CD14-positive monocyte (primary cell): ENCODE data around the gene SLC22A1. TPM values are rescaled to one million over a fixed set of nuclear protein-coding genes. Genes with fewer than 3 reads are reported as not detected.

Source experiments
- DNase-seq, 3 donors: peaks; one replicate each; pipeline ENCODE4 v3.0.0-alpha.2; 2011 to 2022
- H2AFZ ChIP-seq: 2 replicates; pipeline ENCODE4 v1.6.0; 2012; ENCODE audit warnings: mild to moderate bottlenecking, low read depth, low read length, inconsistent platforms; ENCODE audit not compliant: insufficient read depth, poor library complexity, severe bottlenecking
- H3K27ac ChIP-seq, 2 donors: 1 replicate in 1 of 2; 2 replicates in 1 of 2; pipeline ENCODE4 v1.5.1; 2012 to 2013; ENCODE audit warnings: low read length in 2 of 2, control low read depth in 1 of 2, inconsistent platforms in 1 of 2, low read depth in 1 of 2, mild to moderate bottlenecking in 1 of 2
- H3K27me3 ChIP-seq, 2 donors: one replicate each; pipeline versions ENCODE4 v1.6.0 to v1.6.1; 2011 to 2013; ENCODE audit warnings: low read length in 2 of 2; ENCODE audit not compliant: control insufficient read depth in 2 of 2, insufficient read depth in 2 of 2
- H3K36me3 ChIP-seq, 2 donors: replicated peaks in 1 of 2; 1 replicate in 1 of 2; 2 replicates in 1 of 2; pipeline versions ENCODE4 v1.5.1 to v1.6.1; 2012 to 2013; ENCODE audit warnings: low read length in 2 of 2, control low read depth in 1 of 2, inconsistent platforms in 1 of 2, mild to moderate bottlenecking in 1 of 2; ENCODE audit not compliant: insufficient read depth in 2 of 2, control insufficient read depth in 1 of 2
- H3K4me1 ChIP-seq, 2 donors: 1 replicate in 1 of 2; 2 replicates in 1 of 2; pipeline versions ENCODE4 v1.5.1 to v1.6.1; 2012 to 2013; ENCODE audit warnings: low read length in 2 of 2, control low read depth in 1 of 2, inconsistent platforms in 1 of 2, mild to moderate bottlenecking in 1 of 2, moderate library complexity in 1 of 2; ENCODE audit not compliant: insufficient read depth in 2 of 2, control insufficient read depth in 1 of 2
- H3K4me2 ChIP-seq: replicated peaks from 2 replicates; pipeline ENCODE3; 2012; ENCODE audit warnings: low read length, moderate library complexity, mild to moderate bottlenecking; ENCODE audit not compliant: poor library complexity, severe bottlenecking; ENCODE audit errors: extremely low read depth
- H3K4me3 ChIP-seq, 3 experiments: fragments of 200-600 bp in 1 of 3; sonication (generic) in 1 of 3; replicated peaks in 1 of 3; 1 replicate in 2 of 3; 2 replicates in 1 of 3; pipeline ENCODE4 v1.5.1; 2011 to 2013; ENCODE audit warnings: low read length in 3 of 3, mild to moderate bottlenecking in 3 of 3, control low read depth in 2 of 3, low read depth in 2 of 3, inconsistent platforms in 1 of 3, moderate library complexity in 1 of 3
- H3K79me2 ChIP-seq: 2 replicates; pipeline ENCODE4 v1.6.0; 2012; ENCODE audit warnings: mild to moderate bottlenecking, control low read depth, inconsistent platforms, low read length, moderate library complexity; ENCODE audit not compliant: insufficient read depth
- H3K9ac ChIP-seq: 2 replicates; pipeline ENCODE4 v1.6.0; 2017; ENCODE audit warnings: low read length, mild to moderate bottlenecking; ENCODE audit not compliant: insufficient read depth, poor library complexity, severe bottlenecking
- H3K9me3 ChIP-seq, 2 donors: replicated peaks in 1 of 2; 1 replicate in 1 of 2; 2 replicates in 1 of 2; pipeline versions ENCODE4 v1.5.1 to v1.6.1; 2012 to 2013; ENCODE audit warnings: low read length in 2 of 2, control low read depth in 1 of 2; ENCODE audit not compliant: control insufficient read depth in 1 of 2, insufficient read depth in 1 of 2
- H4K20me1 ChIP-seq: 2 replicates; pipeline ENCODE4 v1.6.0; 2012; ENCODE audit warnings: mild to moderate bottlenecking, low read length, control low read depth, moderate library complexity; ENCODE audit not compliant: insufficient read depth
- H3K27ac Mint-ChIP-seq, 7 donors: one replicate each; pipeline ENCODE4 v1.8.0; 2020; ENCODE audit warnings: mild to moderate bottlenecking in 7 of 7, mixed read lengths in 7 of 7, moderate library complexity in 6 of 7, inconsistent platforms in 2 of 7
- H3K27me3 Mint-ChIP-seq, 3 donors: one replicate each; pipeline ENCODE4 v1.8.0; 2021 to 2022; ENCODE audit warnings: low read depth in 3 of 3, mild to moderate bottlenecking in 3 of 3, mixed read lengths in 3 of 3, moderate library complexity in 3 of 3, inconsistent platforms in 1 of 3
- H3K36me3 Mint-ChIP-seq, 2 donors: one replicate each; pipeline ENCODE4 v1.8.0; 2020; ENCODE audit warnings: mixed read lengths in 2 of 2, inconsistent platforms in 1 of 2, mild to moderate bottlenecking in 1 of 2
- H3K4me1 Mint-ChIP-seq: one replicate; pipeline ENCODE4 v1.8.0; 2020; ENCODE audit warnings: mild to moderate bottlenecking, mixed read lengths
- H3K4me3 Mint-ChIP-seq, 2 donors: one replicate each; pipeline ENCODE4 v1.8.0; 2020; ENCODE audit warnings: mild to moderate bottlenecking in 2 of 2, mixed read lengths in 2 of 2, moderate library complexity in 1 of 2
- H3K9me3 Mint-ChIP-seq, 7 donors: one replicate each; pipeline ENCODE4 v1.8.0; 2020 to 2022; ENCODE audit warnings: mixed read lengths in 7 of 7, mild to moderate bottlenecking in 6 of 7, moderate library complexity in 6 of 7, inconsistent platforms in 2 of 7
- CTCF ChIP-seq: fragments of 200-600 bp; IDR thresholded peaks from one replicate; pipeline ENCODE4 v1.8.0; 2022; ENCODE audit warnings: antibody characterized with exemption, mild to moderate bottlenecking
- WGBS: methylation state at CpG from one replicate; pipeline ENCODE4 v1.1.5; 2013; ENCODE audit warnings: missing lambda C conversion rate; ENCODE audit not compliant: insufficient coverage; 5-methylcytosine and 5-hydroxymethylcytosine counted together
- intact Hi-C, 2 donors: fragments of 100-400 bp; cut with micrococcal nuclease; formaldehyde crosslinking; loops; one replicate each; pipeline versions ENCODE4 v1.15.0 to v1.15.1; 2023
- polyA plus RNA-seq, 3 donors: library from polyadenylated mRNA; depleted of rRNA in 1 of 3; unstranded in 2 of 3; stranded (reverse) in 1 of 3; fragments of 300-500 nt in 2 of 3; fragments of >200 nt in 1 of 3; fragmentation: Illumina TruSeq in 2 of 3; gene quantifications; 1 replicate in 2 of 3; 2 replicates in 1 of 3; pipeline ENCODE4 v1.2.3, GENCODE V29; 2012 to 2021

The SLC22A1 gene
- polyA plus RNA-seq, 3 donors, result 0.36 to 0.48 TPM; not detected in 1

- no peak for TF ChIP-seq CTCF
- no peak for DNase-seq
- no peaks in the 10 kb centered on the region for H3K4me1 Mint-ChIP-seq
- 93% methylated on average over 3 of the region's 6 CpGs for WGBS
- Histone ChIP-seq H3K27ac (no peak overlapping the region), H3K36me3 (no peaks in the 10 kb centered on the region), H3K4me1 (no peaks in the 10 kb centered on the region), H3K9me3 (no peaks in the 10 kb centered on the region), H3K4me2 (no peak overlapping the region), H3K79me2 (no peaks in the 10 kb centered on the region), H3K27me3 (no peaks in the 10 kb centered on the region), H2AFZ (no peak overlapping the region), H3K4me3 (no peak overlapping the region), H4K20me1 (no peaks in the 10 kb centered on the region), H3K9ac (no peak overlapping the region)
- peaks cover 0 to 5% (median 0%) of the 10 kb centered on the region in 7 donors for H3K9me3 Mint-ChIP-seq
- H3K36me3 Mint-ChIP-seq, result no peaks in the 10 kb centered on the region
- peaks cover 1 to 4% (median 3%) of the 10 kb centered on the region in 3 donors for H3K27me3 Mint-ChIP-seq
- H3K27ac Mint-ChIP-seq, result no peak overlapping the region
- no peak overlapping the region for H3K4me3 Mint-ChIP-seq
- intact Hi-C loops, result no loop called here
These were observed 38.8 kb downstream of the SLC22A1 start for GRCh38 chr6:160160450-160160849.

GRCh38 chr6:160160929-160161646 is 39.5 kb downstream of the SLC22A1 start:
- Histone ChIP-seq H3K4me3 (no peak overlapping the region), H4K20me1 (no peaks in the 10 kb centered on the region), H2AFZ (no peak overlapping the region), H3K79me2 (no peaks in the 10 kb centered on the region), H3K27ac (no peak overlapping the region), H3K27me3 (no peaks in the 10 kb centered on the region), H3K4me1 (no peaks in the 10 kb centered on the region), H3K9me3 (no peaks in the 10 kb centered on the region), H3K4me2 (no peak overlapping the region), H3K36me3 (no peaks in the 10 kb centered on the region), H3K9ac (no peak overlapping the region)
- H3K27ac Mint-ChIP-seq, result no peak overlapping the region
- 79% methylated on average over 11 of the region's 15 CpGs for WGBS
- H3K4me1 Mint-ChIP-seq, result no peaks in the 10 kb centered on the region
- H3K4me3 Mint-ChIP-seq, result no peak overlapping the region
- intact Hi-C loops, result no loop called here
- no peaks in the 10 kb centered on the region for H3K36me3 Mint-ChIP-seq
- no peak for DNase-seq
- no peak for TF ChIP-seq CTCF
- peaks cover 0 to 4% (median 3%) of the 10 kb centered on the region in 3 donors for H3K27me3 Mint-ChIP-seq
- peaks cover 0 to 5% (median 0%) of the 10 kb centered on the region in 7 donors for H3K9me3 Mint-ChIP-seq
